ENCODE measurements around the gene LYPD3.

DNA sequence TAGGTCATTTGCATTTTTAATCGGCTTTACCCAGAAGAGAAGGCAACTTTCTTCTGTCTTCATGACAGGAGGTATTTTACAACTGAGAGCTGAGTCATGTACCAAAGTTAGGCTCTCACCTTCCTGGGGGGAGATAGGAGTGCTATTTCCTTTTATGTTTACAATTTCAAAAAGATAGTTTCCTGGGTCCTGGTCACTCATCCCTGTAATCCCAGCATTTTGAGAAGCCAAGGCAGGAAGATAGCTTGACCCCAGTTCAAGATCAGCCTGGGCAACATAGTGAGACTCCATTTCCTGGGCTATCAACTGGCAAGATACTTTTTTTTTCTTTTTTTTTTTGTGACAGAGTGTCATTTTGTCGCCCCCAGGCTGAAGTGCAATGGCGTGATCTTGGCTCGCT lies 7.6 kb downstream of the LYPD3 start:
- no peak for TF ChIP-seq POLR2A (IDR thresholded peaks at IDR 0.05; ENCODE audit: low read depth, low read length)
- TF ChIP-seq POLR2AphosphoS5 (IDR thresholded peaks at IDR 0.05; ENCODE audit: low read depth, low read length): no peak

All from GM12892 (cell line).